Type B pancreatic cell (in vitro differentiated cells): ENCODE measurements around the gene DNAJB1. TPM values are rescaled to one million over a fixed set of nuclear protein-coding genes. Genes with fewer than 3 reads are reported as not detected.

Source experiments
- DNase-seq: peaks from one replicate; pipeline ENCODE4 v3.0.0; 2021; ENCODE audit warnings: mixed read lengths; ENCODE audit not compliant: unreplicated experiment; ENCODE audit errors: extremely low spot score
- H3K27ac Mint-ChIP-seq: 2 replicates; pipeline ENCODE4 v1.8.0; 2021; ENCODE audit warnings: mild to moderate bottlenecking, mixed read lengths
- H3K27me3 Mint-ChIP-seq: 2 replicates; pipeline ENCODE4 v1.8.0; 2021; ENCODE audit warnings: mixed read lengths
- H3K36me3 Mint-ChIP-seq: 2 replicates; pipeline ENCODE4 v1.8.0; 2021; ENCODE audit warnings: mixed read lengths
- H3K4me1 Mint-ChIP-seq: one replicate; pipeline ENCODE4 v1.8.0; 2021; ENCODE audit warnings: mixed read lengths; ENCODE audit not compliant: unreplicated experiment
- H3K4me3 Mint-ChIP-seq: 2 replicates; pipeline ENCODE4 v1.8.0; 2021; ENCODE audit warnings: mild to moderate bottlenecking, mixed read lengths
- H3K9me3 Mint-ChIP-seq: 2 replicates; pipeline ENCODE4 v1.8.0; 2021; ENCODE audit warnings: mixed read lengths
- total RNA-seq: library from RNA; stranded (reverse); gene quantifications from 2 replicates; pipeline ENCODE4 v1.2.1, GENCODE V29; 2021; ENCODE audit warnings: low replicate concordance
- TF ChIP-seq, protein P1 (sequence below): fragments of 200-600 bp; sonication (generic); conservative IDR thresholded peaks from 2 replicates; pipeline ENCODE4 v1.5.0; 2021; ENCODE audit warnings: antibody characterized with exemption, mild to moderate bottlenecking

Gene DNAJB1
- total RNA-seq, 1 donor from 2014 or later = 142 TPM

DNA sequence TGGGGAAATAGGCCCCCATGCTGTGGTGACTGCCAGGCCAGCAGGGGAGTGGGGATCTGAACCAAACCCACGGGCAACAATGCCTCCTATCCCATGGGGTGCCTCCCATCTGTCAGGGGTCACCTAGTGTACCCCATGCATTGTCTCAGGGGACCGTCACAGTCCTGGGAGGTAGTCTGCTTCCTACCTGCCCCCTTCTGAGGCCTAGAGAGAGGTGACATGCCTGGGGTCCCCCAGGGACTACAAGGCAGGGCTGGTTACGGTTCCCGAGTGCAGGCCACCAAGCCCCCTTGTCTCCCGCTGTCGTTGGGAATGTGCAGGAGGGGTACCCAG is 42.5 kb upstream of the DNAJB1 start:
- H3K27ac Mint-ChIP-seq = no peak overlapping the region
- no peak for DNase-seq
- H3K36me3 Mint-ChIP-seq = peaks cover 3% of the 10 kb centered on the region
- H3K9me3 Mint-ChIP-seq = no peaks in the 10 kb centered on the region
- TF ChIP-seq, protein P1, sequence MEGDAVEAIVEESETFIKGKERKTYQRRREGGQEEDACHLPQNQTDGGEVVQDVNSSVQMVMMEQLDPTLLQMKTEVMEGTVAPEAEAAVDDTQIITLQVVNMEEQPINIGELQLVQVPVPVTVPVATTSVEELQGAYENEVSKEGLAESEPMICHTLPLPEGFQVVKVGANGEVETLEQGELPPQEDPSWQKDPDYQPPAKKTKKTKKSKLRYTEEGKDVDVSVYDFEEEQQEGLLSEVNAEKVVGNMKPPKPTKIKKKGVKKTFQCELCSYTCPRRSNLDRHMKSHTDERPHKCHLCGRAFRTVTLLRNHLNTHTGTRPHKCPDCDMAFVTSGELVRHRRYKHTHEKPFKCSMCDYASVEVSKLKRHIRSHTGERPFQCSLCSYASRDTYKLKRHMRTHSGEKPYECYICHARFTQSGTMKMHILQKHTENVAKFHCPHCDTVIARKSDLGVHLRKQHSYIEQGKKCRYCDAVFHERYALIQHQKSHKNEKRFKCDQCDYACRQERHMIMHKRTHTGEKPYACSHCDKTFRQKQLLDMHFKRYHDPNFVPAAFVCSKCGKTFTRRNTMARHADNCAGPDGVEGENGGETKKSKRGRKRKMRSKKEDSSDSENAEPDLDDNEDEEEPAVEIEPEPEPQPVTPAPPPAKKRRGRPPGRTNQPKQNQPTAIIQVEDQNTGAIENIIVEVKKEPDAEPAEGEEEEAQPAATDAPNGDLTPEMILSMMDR = no peak
- H3K4me3 Mint-ChIP-seq = no peak overlapping the region
- no peaks in the 10 kb centered on the region for H3K27me3 Mint-ChIP-seq
- H3K4me1 Mint-ChIP-seq = peaks cover 14% of the 10 kb centered on the region

DNA sequence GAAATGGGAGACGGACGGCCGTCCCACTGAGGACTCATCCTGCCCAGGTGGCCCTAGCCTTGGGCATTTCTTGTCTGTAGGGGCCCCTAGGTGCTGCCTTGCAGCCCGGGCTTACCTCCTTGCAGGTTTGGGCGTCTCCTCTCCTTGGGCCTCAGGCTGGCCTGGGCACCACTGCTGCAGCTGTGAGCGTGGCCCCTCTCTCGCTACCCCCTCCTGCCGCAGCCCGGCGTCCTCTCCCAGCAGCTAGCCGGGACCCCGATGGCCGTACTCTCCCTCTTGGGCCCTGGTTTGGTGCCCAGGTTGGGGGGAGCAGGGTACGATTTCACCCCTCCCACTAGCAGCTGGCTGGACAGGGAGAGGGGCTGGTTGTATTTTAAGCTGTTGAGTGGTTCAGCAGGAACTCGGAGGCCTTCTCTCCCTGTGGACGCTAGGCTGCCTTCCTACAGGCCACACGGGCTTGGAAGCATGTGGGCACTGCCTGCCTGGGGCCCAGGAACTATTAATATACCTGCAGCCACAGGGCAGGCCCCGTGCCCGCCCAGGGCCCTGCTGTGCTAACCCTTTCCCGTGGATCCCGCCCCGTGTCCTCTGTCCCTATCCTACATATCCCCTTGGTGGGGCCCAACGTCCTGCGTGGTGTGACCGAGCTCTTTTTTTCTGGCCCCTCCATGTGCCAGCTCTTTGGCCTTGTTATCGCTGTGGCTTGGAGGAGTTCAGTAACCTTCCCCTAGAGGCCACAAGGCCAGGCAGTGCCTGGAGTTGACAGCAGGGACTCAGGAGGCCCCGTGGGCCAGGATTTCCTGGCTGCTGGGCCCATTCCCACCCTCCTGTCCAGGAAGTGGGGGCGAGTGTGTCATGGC is 41.9 kb upstream of the DNAJB1 start:
- Mint-ChIP-seq H3K36me3 (peaks cover 3% of the 10 kb centered on the region), H3K9me3 (no peaks in the 10 kb centered on the region), H3K27ac (no peak overlapping the region), H3K4me3 (no peak overlapping the region), H3K27me3 (no peaks in the 10 kb centered on the region), H3K4me1 (peaks cover 15% of the 10 kb centered on the region)
- TF ChIP-seq, protein P1 = no peak
- no peak for DNase-seq

DNA sequence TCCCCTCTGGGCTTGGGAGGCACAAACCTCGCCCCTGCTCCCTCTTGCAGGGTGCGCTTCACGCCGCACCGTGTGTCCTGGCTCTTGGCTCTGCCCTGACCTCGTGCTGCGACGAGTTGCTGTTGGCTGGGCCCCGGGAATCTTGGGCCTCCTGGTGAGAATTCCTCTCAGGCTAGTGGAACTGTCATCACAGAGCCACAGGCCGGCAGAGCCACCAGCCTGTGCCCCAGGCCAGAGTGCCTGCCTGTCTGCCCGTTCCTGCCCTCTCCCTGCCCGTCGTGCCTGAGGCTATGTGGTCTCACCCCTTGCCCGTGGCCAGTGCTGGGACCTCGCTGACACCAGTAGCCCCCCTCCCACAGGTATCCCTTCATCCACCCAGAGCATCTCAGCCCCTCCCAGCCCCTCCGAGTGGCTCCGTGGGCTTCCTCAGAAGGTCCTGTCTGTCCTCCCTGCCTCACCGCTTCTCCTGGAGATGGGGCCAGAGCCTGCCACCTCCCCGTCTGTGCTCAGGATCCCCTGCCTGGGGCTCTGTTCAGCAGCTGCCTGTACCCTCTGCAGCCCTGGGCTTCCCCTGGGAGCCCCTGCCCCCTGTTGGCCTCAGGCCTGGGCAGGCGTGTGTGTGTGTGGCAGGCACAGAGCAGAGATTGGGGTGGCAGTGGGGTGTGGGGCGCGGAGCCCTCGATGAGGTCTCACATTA is 40.3 kb upstream of the DNAJB1 start:
- no peak overlapping the region for H3K4me3 Mint-ChIP-seq
- H3K27me3 Mint-ChIP-seq = no peaks in the 10 kb centered on the region
- no peaks in the 10 kb centered on the region for H3K9me3 Mint-ChIP-seq
- peaks cover 19% of the 10 kb centered on the region for H3K4me1 Mint-ChIP-seq
- no peaks in the 10 kb centered on the region for H3K36me3 Mint-ChIP-seq
- TF ChIP-seq, protein P1 = no peak
- no peak for DNase-seq
- no peak overlapping the region for H3K27ac Mint-ChIP-seq

DNA sequence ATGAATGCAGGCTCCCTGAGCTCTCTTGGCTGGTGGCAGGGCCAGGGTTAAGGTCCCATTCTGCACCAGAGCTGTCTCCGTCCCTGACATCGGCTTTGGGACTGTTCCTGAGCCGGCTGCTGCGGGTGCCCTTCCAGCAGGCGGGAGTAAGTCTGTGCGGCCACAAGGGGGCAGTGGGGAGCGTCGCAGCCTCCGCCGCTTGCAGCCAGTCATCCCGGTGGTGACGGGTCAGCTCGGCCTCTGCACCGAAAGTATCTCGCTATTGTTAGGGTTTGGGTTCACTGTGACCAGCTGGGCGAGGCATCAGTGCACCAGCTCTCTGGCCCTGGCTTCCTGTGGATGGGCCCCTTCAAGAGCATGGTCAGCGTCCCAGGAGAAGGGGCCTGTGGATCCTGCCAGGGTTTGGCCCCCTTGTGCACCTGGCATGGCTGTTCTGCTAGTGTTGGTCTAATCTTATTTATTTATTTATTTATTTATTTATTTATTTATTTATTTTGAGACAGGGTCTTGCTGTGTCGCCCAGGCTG is 38.5 kb upstream of the DNAJB1 start:
- TF ChIP-seq, protein P1 = peak; percentile 96
- H3K4me1 Mint-ChIP-seq = peaks cover 17% of the 10 kb centered on the region
- no peak for DNase-seq
- H3K27ac Mint-ChIP-seq = peak overlapping the region; percentile 81
- peak overlapping the region; percentile 45 for H3K4me3 Mint-ChIP-seq
- H3K9me3 Mint-ChIP-seq = no peaks in the 10 kb centered on the region
- no peaks in the 10 kb centered on the region for H3K27me3 Mint-ChIP-seq
- no peaks in the 10 kb centered on the region for H3K36me3 Mint-ChIP-seq

DNA sequence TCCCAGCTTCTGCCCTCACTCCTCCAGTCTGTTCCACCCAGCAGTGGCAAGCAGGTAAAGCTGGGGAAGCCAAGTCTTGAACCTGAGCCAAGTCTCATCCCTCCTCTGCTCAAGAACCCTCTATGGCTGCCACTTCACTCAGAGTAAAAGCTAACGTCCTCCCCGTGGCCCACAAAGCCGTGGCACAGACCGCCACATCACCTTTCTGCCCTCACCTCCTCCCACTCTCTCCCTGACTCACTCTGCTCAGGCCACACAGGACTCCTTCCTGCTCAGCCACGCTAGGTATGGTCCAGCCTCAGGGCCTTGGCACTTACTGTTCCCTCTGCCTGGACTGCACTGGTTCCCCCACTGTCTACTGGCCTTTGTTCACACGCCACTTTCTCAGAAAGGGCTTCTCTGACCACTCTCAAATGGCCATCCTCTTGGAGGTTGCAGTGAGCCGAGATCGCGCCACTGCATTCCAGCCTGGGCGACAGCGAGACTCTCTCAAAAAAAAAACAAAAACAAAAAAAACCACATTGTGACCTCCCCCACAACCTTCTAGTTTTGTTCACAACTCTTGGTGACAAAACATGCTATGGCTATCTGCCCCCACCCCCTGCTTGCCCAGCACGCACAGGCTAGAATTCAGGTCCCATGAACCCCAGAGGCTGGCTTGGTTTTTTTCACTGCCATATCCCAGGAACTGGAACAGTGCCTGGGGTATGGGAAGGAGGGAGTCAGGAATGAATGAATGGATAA is 37.9 kb upstream of the DNAJB1 start:
- no peak for DNase-seq
- Mint-ChIP-seq H3K4me1 (peaks cover 14% of the 10 kb centered on the region), H3K27ac (peak overlapping the region; percentile 81), H3K27me3 (no peaks in the 10 kb centered on the region), H3K4me3 (peak overlapping the region; percentile 45), H3K36me3 (no peaks in the 10 kb centered on the region), H3K9me3 (no peaks in the 10 kb centered on the region)
- TF ChIP-seq, protein P1 = no peak
